Endodermal cell (in vitro differentiated cells): ENCODE measurements around the gene CAMTA1. TPM values are rescaled to one million over a fixed set of nuclear protein-coding genes. Genes with fewer than 3 reads are reported as not detected.

ENCODE experiments used
- DNase-seq: peaks from one replicate; pipeline ENCODE4 v3.0.0-alpha.2; 2017
- H3K27ac ChIP-seq: 2 replicates; pipeline ENCODE4 v1.5.1; 2013; ENCODE audit warnings: mild to moderate bottlenecking, low read depth, low read length, moderate library complexity
- H3K27me3 ChIP-seq: 2 replicates; pipeline ENCODE4 v1.6.1; 2013; ENCODE audit warnings: mild to moderate bottlenecking, low read length, moderate library complexity; ENCODE audit not compliant: insufficient read depth, control insufficient read depth, poor library complexity, severe bottlenecking
- H3K36me3 ChIP-seq: 2 replicates; pipeline ENCODE4 v1.7.0; 2013; ENCODE audit warnings: mild to moderate bottlenecking, low read length, moderate library complexity; ENCODE audit not compliant: control insufficient read depth, insufficient read depth
- H3K4me1 ChIP-seq: one replicate; pipeline ENCODE4 v1.7.0; 2013; ENCODE audit warnings: low read length; ENCODE audit not compliant: control insufficient read depth, insufficient read depth
- H3K4me3 ChIP-seq: 2 replicates; pipeline ENCODE4 v1.5.1; 2013; ENCODE audit warnings: mild to moderate bottlenecking, low read length, moderate library complexity
- H3K9ac ChIP-seq: 2 replicates; pipeline ENCODE4 v1.6.1; 2013; ENCODE audit warnings: mild to moderate bottlenecking, low read length, moderate library complexity; ENCODE audit not compliant: poor library complexity, severe bottlenecking; ENCODE audit errors: extremely low read depth
- H3K9me3 ChIP-seq: 2 replicates; pipeline ENCODE4 v1.6.1; 2013; ENCODE audit warnings: mild to moderate bottlenecking, low read length, moderate library complexity; ENCODE audit not compliant: control insufficient read depth
- H3K27ac Mint-ChIP-seq: 2 replicates; pipeline ENCODE4 v1.8.0; 2020; ENCODE audit warnings: mixed read lengths
- H3K27me3 Mint-ChIP-seq: 2 replicates; pipeline ENCODE4 v1.8.0; 2021; ENCODE audit warnings: mild to moderate bottlenecking, mixed read lengths; ENCODE audit not compliant: insufficient read depth
- H3K36me3 Mint-ChIP-seq: 2 replicates; pipeline ENCODE4 v1.8.0; 2020; ENCODE audit warnings: low read depth, mixed read lengths
- H3K4me1 Mint-ChIP-seq: 2 replicates; pipeline ENCODE4 v1.8.0; 2020; ENCODE audit warnings: mixed read lengths
- H3K4me3 Mint-ChIP-seq: 2 replicates; pipeline ENCODE4 v1.8.0; 2020; ENCODE audit warnings: mild to moderate bottlenecking, moderate library complexity, mixed read lengths
- H3K9me3 Mint-ChIP-seq: 2 replicates; pipeline ENCODE4 v1.8.0; 2020; ENCODE audit warnings: mild to moderate bottlenecking, mixed read lengths
- WGBS, 2 experiments: methylation state at CpG; one replicate each; pipeline versions ENCODE4 v1.1.5 to v1.1.7; 2013; ENCODE audit warnings: missing lambda C conversion rate in 2 of 2, mixed read lengths in 1 of 2; ENCODE audit not compliant: insufficient coverage in 1 of 2, insufficient read length in 1 of 2; 5-methylcytosine and 5-hydroxymethylcytosine counted together
- total RNA-seq, 2 donors: library from RNA; stranded (reverse); fragmentation: NEBNext Ultra II Directional in 1 of 2; extraction: Animal tissue kit (Norgen Biotek cat#: 25700) in 1 of 2; gene quantifications; 2 replicates in 1 of 2; 3 replicates in 1 of 2; pipeline ENCODE4 v1.2.1, GENCODE V29; 2021
- TF ChIP-seq, protein P1 (sequence below): fragments of 200-600 bp; sonication (generic); conservative IDR thresholded peaks from 2 replicates; pipeline ENCODE4 v1.5.0; 2021; ENCODE audit warnings: antibody characterized with exemption, mild to moderate bottlenecking

Gene CAMTA1
- total RNA-seq, 2 donors from 2014 or later = 123 to 137 TPM

DNA sequence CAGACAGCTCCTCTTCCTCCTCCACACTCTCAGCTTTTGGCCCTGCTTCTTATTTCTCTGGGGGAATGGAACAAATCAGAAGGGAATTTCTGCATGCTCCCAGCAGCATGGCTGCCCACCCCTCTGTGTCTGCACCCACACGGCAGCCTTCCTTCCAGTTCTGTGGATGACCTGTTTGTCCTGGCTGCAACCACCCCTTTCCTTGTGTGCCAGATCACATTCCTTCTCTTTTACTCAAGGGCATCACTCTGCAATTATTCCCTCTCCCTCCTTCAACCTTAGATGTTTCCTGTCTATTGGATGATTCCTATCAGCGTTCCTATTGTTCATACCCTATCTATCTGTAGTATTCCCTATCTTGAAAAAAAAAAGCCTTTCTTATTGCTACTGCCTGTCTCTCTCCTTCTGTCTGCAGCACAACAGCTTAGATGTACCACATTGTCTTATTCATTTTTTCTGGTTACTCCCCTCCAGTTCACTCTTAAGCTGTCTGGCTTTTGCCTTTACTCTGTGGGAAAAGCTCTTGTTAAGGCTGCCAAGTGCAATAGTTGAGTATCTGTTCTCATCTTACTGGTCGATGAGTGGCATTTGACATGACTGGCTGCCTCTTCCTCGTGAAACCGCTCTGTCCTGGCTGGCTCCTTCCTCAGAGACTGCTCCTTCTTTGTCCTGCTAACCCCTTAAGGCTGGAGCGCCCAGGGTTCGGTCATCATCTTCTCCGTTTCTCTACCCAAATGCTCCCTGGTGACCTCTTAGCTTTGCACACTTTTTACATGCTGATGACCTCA is 351.1 kb downstream of the CAMTA1 start:
- Histone ChIP-seq H3K27me3 (no peaks in the 10 kb centered on the region), H3K36me3 (no peaks in the 10 kb centered on the region), H3K27ac (no peak overlapping the region), H3K4me1 (no peaks in the 10 kb centered on the region), H3K9me3 (no peaks in the 10 kb centered on the region), H3K4me3 (no peak overlapping the region), H3K9ac (no peak overlapping the region)
- Mint-ChIP-seq H3K4me1 (no peaks in the 10 kb centered on the region), H3K36me3 (no peaks in the 10 kb centered on the region), H3K9me3 (no peaks in the 10 kb centered on the region), H3K4me3 (no peak overlapping the region), H3K27me3 (peaks cover 5% of the 10 kb centered on the region), H3K27ac (no peak overlapping the region)
- peak; percentile 21 for DNase-seq
- WGBS, 2 experiments = 91% methylated on average over 6 to 8 of the region's 8 CpGs
- TF ChIP-seq, protein P1, sequence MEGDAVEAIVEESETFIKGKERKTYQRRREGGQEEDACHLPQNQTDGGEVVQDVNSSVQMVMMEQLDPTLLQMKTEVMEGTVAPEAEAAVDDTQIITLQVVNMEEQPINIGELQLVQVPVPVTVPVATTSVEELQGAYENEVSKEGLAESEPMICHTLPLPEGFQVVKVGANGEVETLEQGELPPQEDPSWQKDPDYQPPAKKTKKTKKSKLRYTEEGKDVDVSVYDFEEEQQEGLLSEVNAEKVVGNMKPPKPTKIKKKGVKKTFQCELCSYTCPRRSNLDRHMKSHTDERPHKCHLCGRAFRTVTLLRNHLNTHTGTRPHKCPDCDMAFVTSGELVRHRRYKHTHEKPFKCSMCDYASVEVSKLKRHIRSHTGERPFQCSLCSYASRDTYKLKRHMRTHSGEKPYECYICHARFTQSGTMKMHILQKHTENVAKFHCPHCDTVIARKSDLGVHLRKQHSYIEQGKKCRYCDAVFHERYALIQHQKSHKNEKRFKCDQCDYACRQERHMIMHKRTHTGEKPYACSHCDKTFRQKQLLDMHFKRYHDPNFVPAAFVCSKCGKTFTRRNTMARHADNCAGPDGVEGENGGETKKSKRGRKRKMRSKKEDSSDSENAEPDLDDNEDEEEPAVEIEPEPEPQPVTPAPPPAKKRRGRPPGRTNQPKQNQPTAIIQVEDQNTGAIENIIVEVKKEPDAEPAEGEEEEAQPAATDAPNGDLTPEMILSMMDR = no peak

DNA sequence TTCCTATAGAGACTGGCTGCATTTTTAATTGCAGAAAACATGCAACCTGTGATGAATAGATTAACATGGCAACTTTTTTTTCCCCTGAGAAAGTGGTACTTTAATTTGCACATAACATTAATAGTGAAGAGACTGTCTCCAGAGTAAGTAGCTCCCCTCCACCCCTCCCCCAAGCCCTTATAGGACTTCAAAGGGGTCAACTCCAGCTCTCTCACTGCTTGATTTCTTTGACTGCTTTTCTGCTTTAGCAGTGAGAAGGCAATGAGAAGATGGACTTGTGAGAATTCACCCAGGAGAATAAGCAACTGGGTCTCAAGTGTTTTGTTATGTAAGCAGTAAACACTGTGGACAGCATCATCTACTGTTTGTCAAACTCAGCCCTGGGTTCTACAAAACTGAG is 355.0 kb downstream of the CAMTA1 start:
- Mint-ChIP-seq H3K27ac (no peak overlapping the region), H3K9me3 (no peaks in the 10 kb centered on the region), H3K27me3 (peaks cover 5% of the 10 kb centered on the region), H3K36me3 (no peaks in the 10 kb centered on the region), H3K4me3 (no peak overlapping the region), H3K4me1 (no peaks in the 10 kb centered on the region)
- TF ChIP-seq, protein P1 = no peak
- Histone ChIP-seq H3K36me3 (no peaks in the 10 kb centered on the region), H3K9me3 (no peaks in the 10 kb centered on the region), H3K9ac (no peak overlapping the region), H3K27ac (no peak overlapping the region), H3K27me3 (no peaks in the 10 kb centered on the region), H3K4me3 (no peak overlapping the region), H3K4me1 (no peaks in the 10 kb centered on the region)
- peak; percentile 15 for DNase-seq

DNA sequence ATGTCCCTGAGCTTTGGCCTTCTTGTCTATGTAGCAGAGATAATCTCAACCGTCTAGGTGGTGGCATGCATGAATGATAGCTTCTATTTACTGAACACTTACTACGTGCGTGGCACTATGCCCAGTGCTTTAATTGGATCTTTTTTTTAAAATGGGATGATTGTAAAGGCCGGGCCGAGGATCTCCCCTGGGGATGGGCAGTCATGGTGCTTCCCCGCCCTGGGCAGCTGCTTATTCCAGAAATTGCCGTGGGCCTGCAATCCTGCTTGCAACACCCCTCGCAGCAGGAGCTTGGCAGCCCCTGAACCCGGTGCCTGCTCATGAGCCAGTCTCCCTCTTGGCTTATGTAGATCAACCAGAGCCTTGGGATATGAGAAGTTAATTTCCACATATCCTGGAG is 360.7 kb downstream of the CAMTA1 start:
- Mint-ChIP-seq H3K4me1 (peaks cover 6% of the 10 kb centered on the region), H3K4me3 (no peak overlapping the region), H3K27me3 (no peaks in the 10 kb centered on the region), H3K27ac (no peak overlapping the region), H3K9me3 (no peaks in the 10 kb centered on the region), H3K36me3 (no peaks in the 10 kb centered on the region)
- H3K9me3 ChIP-seq = no peaks in the 10 kb centered on the region
- H3K9ac ChIP-seq = no peak overlapping the region
- H3K4me1 ChIP-seq = no peaks in the 10 kb centered on the region
- no peak for DNase-seq
- WGBS, 2 experiments = 87 to 98% methylated on average over 6 to 9 of the region's 9 CpGs
- H3K27me3 ChIP-seq = no peaks in the 10 kb centered on the region
- no peak overlapping the region for H3K27ac ChIP-seq
- no peak overlapping the region for H3K4me3 ChIP-seq
- H3K36me3 ChIP-seq = no peaks in the 10 kb centered on the region
- TF ChIP-seq, protein P1 = no peak
